ENCODE measurements around the gene GRXCR1. TPM values are rescaled to one million over a fixed set of nuclear protein-coding genes. Genes with fewer than 3 reads are reported as not detected.

Gene GRXCR1
- total RNA-seq (2021) (not detected in 2 replicates), Bru-seq, nascent RNA (not detected), BruChase-seq, experiment 1, labeled RNA remaining after a 2-hour chase (not detected), BruChase-seq, experiment 2, labeled RNA remaining after a 6-hour chase (not detected)
- long read RNA-seq = 0 reads

DNA sequence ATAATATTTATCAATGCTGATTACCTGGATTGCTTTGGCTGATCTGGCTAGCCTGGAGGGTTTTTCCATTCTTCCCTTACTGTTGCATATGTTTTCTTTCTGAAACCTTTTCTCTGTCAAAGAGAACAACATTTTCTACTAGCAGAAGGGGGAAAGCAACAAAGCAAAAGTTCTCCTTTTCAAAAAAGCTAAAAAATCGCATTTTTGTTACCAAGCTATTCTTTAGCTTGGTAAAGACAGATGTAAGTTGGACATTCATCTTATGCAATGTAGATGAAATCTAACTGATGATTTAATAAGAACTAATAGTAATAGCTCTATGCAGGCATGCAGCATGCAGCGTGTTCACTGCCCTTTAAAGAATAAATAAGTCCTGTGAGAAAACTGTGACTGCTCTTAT, at the start of gene GRXCR1:
TSS of gene GRXCR1 (plus strand) at position 301 of the 400 bp plus-strand sequence. CDS start 554 bp downstream, outside the sequence.
- Histone ChIP-seq H4K20me1 (ENCODE audit: insufficient read depth) (no peaks in the 10 kb centered on the region), H3K4me3 (no peak within 1 kb of the TSS), H3K4me2 (no peak within 1 kb of the TSS), H3K27me3 (ENCODE audit: insufficient read depth, low read depth) (no peaks in the 10 kb centered on the region; the same call in 1 of the 2 replicates), H3K27ac (no peak within 1 kb of the TSS), H3F3A (ENCODE audit: insufficient read depth, low read depth) (no peaks in the 10 kb centered on the region), H3K9me3 (ENCODE audit: insufficient read depth, low read depth) (no peaks in the 10 kb centered on the region; the same call in 1 of the 2 replicates), H3K79me2 (ENCODE audit: low read depth) (no peaks in the 10 kb centered on the region), H3K4me1 (replicated peaks; ENCODE audit: insufficient read depth) (no peaks in the 10 kb centered on the region), H3K9me2 (ENCODE audit: insufficient read depth) (no peaks in the 10 kb centered on the region), H2AFZ (no peak within 1 kb of the TSS), H3K36me3 (ENCODE audit: low read depth) (no peaks in the 10 kb centered on the region)
- no TSS peak for BruUV-seq (replicated peaks)
- intact Hi-C loops (cut with micrococcal nuclease; ENCODE audit: unreplicated experiment) = no loop called here
- TF ChIP-seq, protein P1, sequence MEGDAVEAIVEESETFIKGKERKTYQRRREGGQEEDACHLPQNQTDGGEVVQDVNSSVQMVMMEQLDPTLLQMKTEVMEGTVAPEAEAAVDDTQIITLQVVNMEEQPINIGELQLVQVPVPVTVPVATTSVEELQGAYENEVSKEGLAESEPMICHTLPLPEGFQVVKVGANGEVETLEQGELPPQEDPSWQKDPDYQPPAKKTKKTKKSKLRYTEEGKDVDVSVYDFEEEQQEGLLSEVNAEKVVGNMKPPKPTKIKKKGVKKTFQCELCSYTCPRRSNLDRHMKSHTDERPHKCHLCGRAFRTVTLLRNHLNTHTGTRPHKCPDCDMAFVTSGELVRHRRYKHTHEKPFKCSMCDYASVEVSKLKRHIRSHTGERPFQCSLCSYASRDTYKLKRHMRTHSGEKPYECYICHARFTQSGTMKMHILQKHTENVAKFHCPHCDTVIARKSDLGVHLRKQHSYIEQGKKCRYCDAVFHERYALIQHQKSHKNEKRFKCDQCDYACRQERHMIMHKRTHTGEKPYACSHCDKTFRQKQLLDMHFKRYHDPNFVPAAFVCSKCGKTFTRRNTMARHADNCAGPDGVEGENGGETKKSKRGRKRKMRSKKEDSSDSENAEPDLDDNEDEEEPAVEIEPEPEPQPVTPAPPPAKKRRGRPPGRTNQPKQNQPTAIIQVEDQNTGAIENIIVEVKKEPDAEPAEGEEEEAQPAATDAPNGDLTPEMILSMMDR (conservative IDR thresholded peaks at IDR 0.05) = no peak
- no peak for TF ChIP-seq EZH2 (IDR thresholded peaks at IDR 0.05; ENCODE audit: low read depth)
- DNase-seq = no peak
- POLR2A ChIA-PET (ENCODE audit: unreplicated experiment) = no interaction called here
- CTCF ChIA-PET = no interaction called here

DNA sequence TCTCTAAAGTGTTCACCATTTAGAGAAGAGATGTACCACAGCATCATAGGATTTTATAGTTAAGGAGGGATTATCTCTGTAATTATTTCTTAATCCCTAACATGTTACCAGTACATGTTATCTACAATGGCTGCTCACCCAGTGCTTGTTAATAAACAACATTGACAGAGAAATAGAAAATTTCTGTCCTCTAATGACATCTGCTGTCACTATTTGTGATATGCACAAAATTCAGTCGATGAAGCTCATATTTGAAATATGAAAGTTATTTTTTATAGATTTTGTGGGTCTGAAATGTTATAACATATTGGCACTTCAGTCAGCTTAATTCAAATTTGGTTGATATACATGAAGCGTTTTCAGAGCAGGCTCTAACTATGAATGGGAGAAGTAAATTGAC, 48.8 kb upstream of the GRXCR1 start:
- H3K36me3 ChIP-seq (ENCODE audit: low read depth) = no peaks in the 10 kb centered on the region
- no peaks in the 10 kb centered on the region for H3K79me2 ChIP-seq (ENCODE audit: low read depth)
- no peaks in the 10 kb centered on the region for H3K9me3 ChIP-seq (ENCODE audit: insufficient read depth, low read depth)
- TF ChIP-seq EZH2 (IDR thresholded peaks at IDR 0.05; ENCODE audit: low read depth) = no peak
- TF ChIP-seq, protein P1 (conservative IDR thresholded peaks at IDR 0.05) = no peak
- no peaks in the 10 kb centered on the region for H3K4me1 ChIP-seq (replicated peaks; ENCODE audit: insufficient read depth)
- no peak overlapping the region for H3K27ac ChIP-seq
- CTCF ChIA-PET = no interaction called here
- no TSS peak for BruUV-seq (replicated peaks)
- no peaks in the 10 kb centered on the region for H3K9me2 ChIP-seq (ENCODE audit: insufficient read depth)
- POLR2A ChIA-PET (ENCODE audit: unreplicated experiment) = no interaction called here
- no peak overlapping the region for H2AFZ ChIP-seq
- H3F3A ChIP-seq (ENCODE audit: insufficient read depth, low read depth) = no peaks in the 10 kb centered on the region
- no peak overlapping the region for H3K4me2 ChIP-seq
- H4K20me1 ChIP-seq (ENCODE audit: insufficient read depth) = no peaks in the 10 kb centered on the region
- no peak for DNase-seq
- no peak overlapping the region for H3K4me3 ChIP-seq
- H3K27me3 ChIP-seq (ENCODE audit: insufficient read depth, low read depth) = no peaks in the 10 kb centered on the region
- intact Hi-C loops (cut with micrococcal nuclease; ENCODE audit: unreplicated experiment) = no loop called here

DNA sequence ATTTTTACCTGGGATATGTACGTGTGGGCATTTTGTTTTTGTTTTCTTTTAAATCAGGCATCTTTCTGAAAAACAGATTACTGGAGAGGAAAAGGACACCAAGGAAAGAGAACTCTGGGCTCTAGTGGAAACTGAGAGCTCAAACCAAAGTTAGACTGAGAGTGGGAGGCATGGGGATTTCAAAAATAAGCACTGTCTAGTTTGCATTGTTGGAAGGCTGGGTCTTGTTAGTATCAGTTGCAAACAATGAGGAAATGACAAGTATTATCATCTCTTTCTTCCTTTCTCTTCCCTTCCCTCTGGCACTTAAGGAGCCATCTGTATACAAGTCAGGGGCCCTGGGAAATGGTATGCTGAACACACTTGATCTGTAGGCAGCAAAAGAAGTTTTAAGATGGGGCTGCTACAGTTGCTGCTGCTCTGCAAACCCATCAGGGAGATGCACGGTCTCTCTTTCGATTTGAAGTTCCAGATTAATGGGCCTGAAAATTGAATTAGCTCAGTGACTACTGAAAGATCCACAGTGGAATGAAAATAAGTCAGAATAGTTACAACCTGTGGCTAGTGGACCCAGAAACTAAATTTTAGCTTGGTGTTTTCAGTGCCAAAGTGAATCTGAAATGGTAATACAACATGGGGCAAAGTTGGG, 48.0 kb upstream of the GRXCR1 start:
- ChIA-PET POLR2A (ENCODE audit: unreplicated experiment) (no interaction called here), CTCF (no interaction called here)
- Histone ChIP-seq H3K9me2 (ENCODE audit: insufficient read depth) (no peaks in the 10 kb centered on the region), H3K27me3 (ENCODE audit: insufficient read depth, low read depth) (no peaks in the 10 kb centered on the region), H3K27ac (no peak overlapping the region), H2AFZ (no peak overlapping the region), H4K20me1 (ENCODE audit: insufficient read depth) (no peaks in the 10 kb centered on the region), H3K4me1 (replicated peaks; ENCODE audit: insufficient read depth) (no peaks in the 10 kb centered on the region), H3F3A (ENCODE audit: insufficient read depth, low read depth) (no peaks in the 10 kb centered on the region), H3K4me2 (no peak overlapping the region), H3K4me3 (no peak overlapping the region), H3K9me3 (ENCODE audit: insufficient read depth, low read depth) (no peaks in the 10 kb centered on the region), H3K79me2 (ENCODE audit: low read depth) (no peaks in the 10 kb centered on the region), H3K36me3 (ENCODE audit: low read depth) (no peaks in the 10 kb centered on the region)
- TF ChIP-seq, protein P1 (conservative IDR thresholded peaks at IDR 0.05) = no peak
- TF ChIP-seq EZH2 (IDR thresholded peaks at IDR 0.05; ENCODE audit: low read depth) = no peak
- DNase-seq = no peak
- intact Hi-C loops (cut with micrococcal nuclease; ENCODE audit: unreplicated experiment) = no loop called here
- BruUV-seq (replicated peaks) = no TSS peak
